HepG2 (cell line): ENCODE data around the gene DUS1L. TPM values are rescaled to one million over a fixed set of nuclear protein-coding genes. Genes with fewer than 3 reads are reported as not detected.
A peak's percentile ranks its signal among the peaks of the same experiment; 100 is the strongest.

Experiments
- BCL6 ChIP-seq: IDR thresholded peaks from 2 replicates; pipeline ENCODE4 v1.6.1; 2016; ENCODE audit warnings: missing genetic modification reagents, missing compliant biosample characterization
- CEBPB ChIP-seq: IDR thresholded peaks from 2 replicates; pipeline ENCODE4 v1.6.1; 2011; ENCODE audit warnings: low read depth, low read length, improper control_type of control experiment, borderline replicate concordance
- CHD2 ChIP-seq: IDR thresholded peaks from 2 replicates; pipeline ENCODE4 v1.6.1; 2011; ENCODE audit warnings: low read depth, low read length, improper control_type of control experiment
- DDIT3 ChIP-seq: sonication (generic); formaldehyde crosslinking; IDR thresholded peaks from 2 replicates; pipeline ENCODE4 v1.4.0; 2020; ENCODE audit warnings: mild to moderate bottlenecking, missing genetic modification reagents
- FOSL1 ChIP-seq: sonication (generic); formaldehyde crosslinking; IDR thresholded peaks from 2 replicates; pipeline ENCODE4 v1.9.0; 2021; ENCODE audit warnings: missing genetic modification reagents, borderline replicate concordance
- FOXJ3 ChIP-seq: sonication (generic); formaldehyde crosslinking; IDR thresholded peaks from 2 replicates; pipeline ENCODE4 v1.4.0; 2020; ENCODE audit warnings: missing genetic modification reagents, mild to moderate bottlenecking, borderline replicate concordance
- ISX ChIP-seq: sonication (generic); formaldehyde crosslinking; conservative IDR thresholded peaks from 2 replicates; pipeline ENCODE4 v1.5.0; 2020; ENCODE audit warnings: missing genetic modification reagents
- KDM2A ChIP-seq: sonication (generic); formaldehyde crosslinking; IDR thresholded peaks from 2 replicates; pipeline ENCODE4 v1.4.0; 2020; ENCODE audit warnings: low read depth, missing genetic modification reagents, borderline replicate concordance
- KDM6A ChIP-seq: IDR thresholded peaks from 2 replicates; pipeline ENCODE4 v1.6.1; 2016; ENCODE audit warnings: low read depth
- MZF1 ChIP-seq: sonication (generic); formaldehyde crosslinking; IDR thresholded peaks from 2 replicates; pipeline ENCODE4 v1.8.1; 2023; ENCODE audit warnings: mild to moderate bottlenecking, missing genetic modification reagents, borderline replicate concordance
- SIN3A ChIP-seq: IDR thresholded peaks from 2 replicates; pipeline ENCODE4 v1.6.1; 2011; ENCODE audit warnings: low read depth, mild to moderate bottlenecking, control low read depth, low read length, borderline replicate concordance
- TBX3 ChIP-seq: fragments of 450-650 bp; IDR thresholded peaks from 2 replicates; pipeline ENCODE4 v1.6.1; 2017; ENCODE audit warnings: antibody characterized with exemption, mild to moderate bottlenecking, inconsistent platforms, borderline replicate concordance
- ZC3H4 ChIP-seq: sonication (generic); formaldehyde crosslinking; IDR thresholded peaks from 2 replicates; pipeline ENCODE4 v1.4.0; 2020; ENCODE audit warnings: missing genetic modification reagents, borderline replicate concordance
- ZFP41 ChIP-seq: sonication (generic); formaldehyde crosslinking; IDR thresholded peaks from 2 replicates; pipeline ENCODE4 v1.4.0; 2020; ENCODE audit warnings: mild to moderate bottlenecking, missing genetic modification reagents, borderline replicate concordance
- ZFYVE20 ChIP-seq: sonication (generic); formaldehyde crosslinking; IDR thresholded peaks from 2 replicates; pipeline ENCODE4 v1.8.0; 2023; ENCODE audit warnings: low read depth, mild to moderate bottlenecking, moderate library complexity, missing genetic modification reagents, borderline replicate concordance
- ZNF18 ChIP-seq: sonication (generic); formaldehyde crosslinking; IDR thresholded peaks from 2 replicates; pipeline ENCODE4 v1.8.0; 2022; ENCODE audit warnings: mild to moderate bottlenecking, missing genetic modification reagents; ENCODE audit not compliant: insufficient replicate concordance
- ZNF335 ChIP-seq: sonication (generic); formaldehyde crosslinking; IDR thresholded peaks from 2 replicates; pipeline ENCODE4 v1.4.0; 2020; ENCODE audit warnings: missing genetic modification reagents
- ZNF567 ChIP-seq: sonication (generic); formaldehyde crosslinking; IDR thresholded peaks from 2 replicates; pipeline ENCODE4 v1.8.1; 2023; ENCODE audit warnings: mild to moderate bottlenecking, missing genetic modification reagents, borderline replicate concordance
- ZNF746 ChIP-seq: sonication (generic); formaldehyde crosslinking; IDR thresholded peaks from 2 replicates; pipeline ENCODE4 v1.8.0; 2022; ENCODE audit warnings: mild to moderate bottlenecking, missing genetic modification reagents
- ZNF766 ChIP-seq: sonication (generic); formaldehyde crosslinking; IDR thresholded peaks from 2 replicates; pipeline ENCODE4 v1.5.0; 2020; ENCODE audit warnings: missing genetic modification reagents, borderline replicate concordance
- polyA plus RNA-seq, 8 experiments: library from polyadenylated mRNA; depleted of rRNA in 3 of 8; stranded (reverse) in 7 of 8; unstranded in 1 of 8; fragments of >200 nt; fragmentation: Illumina TruSeq in 4 of 8; extraction: Trizol in 4 of 8; gene quantifications; 2 replicates each; pipeline versions ENCODE4 v1.2.1 to v1.2.3, GENCODE V29; 2011 to 2016; ENCODE audit warnings: low read depth in 4 of 8, missing spikeins in 1 of 8, mixed read lengths in 1 of 8; ENCODE audit not compliant: insufficient read depth in 1 of 8
- total RNA-seq, 5 experiments: library from RNA; depleted of rRNA; stranded (reverse); fragments of >200 nt; fragmentation: Illumina TruSeq; extraction: Trizol; gene quantifications; 2 replicates each; pipeline ENCODE4 v1.2.3, GENCODE V29; 2016; ENCODE audit warnings: low read depth in 1 of 5
- TF ChIP-seq, protein P1 (sequence below): sonication (generic); formaldehyde crosslinking; IDR thresholded peaks from 2 replicates; pipeline ENCODE4 v1.4.0; 2020; ENCODE audit warnings: mild to moderate bottlenecking, low read depth, missing genetic modification reagents
- TF ChIP-seq, protein P2 (sequence below): sonication (generic); formaldehyde crosslinking; IDR thresholded peaks from 2 replicates; pipeline ENCODE4 v1.4.0; 2020; ENCODE audit warnings: low read depth, mild to moderate bottlenecking, missing genetic modification reagents
- TF ChIP-seq, protein P3 (sequence below): sonication (generic); formaldehyde crosslinking; IDR thresholded peaks from 2 replicates; pipeline ENCODE4 v1.4.0; 2020; ENCODE audit warnings: missing genetic modification reagents
- TF ChIP-seq, protein P4 (sequence below): sonication (generic); formaldehyde crosslinking; conservative IDR thresholded peaks from 2 replicates; pipeline ENCODE4 v1.8.1; 2023; ENCODE audit warnings: missing genetic modification reagents

DUS1L gene
- total and polyA plus RNA-seq, 2 of the 13 experiments (the other 11 are each of a cell fraction or from before 2014, with no cell fraction given) = 81.0 to 109 TPM

GRCh38 chr17:82076018-82076784 lies 10.6 kb upstream of the DUS1L start (continued):
- TF ChIP-seq, protein P1, sequence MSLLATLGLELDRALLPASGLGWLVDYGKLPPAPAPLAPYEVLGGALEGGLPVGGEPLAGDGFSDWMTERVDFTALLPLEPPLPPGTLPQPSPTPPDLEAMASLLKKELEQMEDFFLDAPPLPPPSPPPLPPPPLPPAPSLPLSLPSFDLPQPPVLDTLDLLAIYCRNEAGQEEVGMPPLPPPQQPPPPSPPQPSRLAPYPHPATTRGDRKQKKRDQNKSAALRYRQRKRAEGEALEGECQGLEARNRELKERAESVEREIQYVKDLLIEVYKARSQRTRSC = no peak
- no peak for TF ChIP-seq TBX3
- TF ChIP-seq SIN3A = 0 out of 2 replicates have a peak, but pooled peaks have one; percentile 20
- TF ChIP-seq ZNF766 (CRISPR knock-in tag) = no peak
- TF ChIP-seq, protein P2, sequence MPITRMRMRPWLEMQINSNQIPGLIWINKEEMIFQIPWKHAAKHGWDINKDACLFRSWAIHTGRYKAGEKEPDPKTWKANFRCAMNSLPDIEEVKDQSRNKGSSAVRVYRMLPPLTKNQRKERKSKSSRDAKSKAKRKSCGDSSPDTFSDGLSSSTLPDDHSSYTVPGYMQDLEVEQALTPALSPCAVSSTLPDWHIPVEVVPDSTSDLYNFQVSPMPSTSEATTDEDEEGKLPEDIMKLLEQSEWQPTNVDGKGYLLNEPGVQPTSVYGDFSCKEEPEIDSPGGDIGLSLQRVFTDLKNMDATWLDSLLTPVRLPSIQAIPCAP (CRISPR knock-in tag) = no peak
- TF ChIP-seq, protein P3, sequence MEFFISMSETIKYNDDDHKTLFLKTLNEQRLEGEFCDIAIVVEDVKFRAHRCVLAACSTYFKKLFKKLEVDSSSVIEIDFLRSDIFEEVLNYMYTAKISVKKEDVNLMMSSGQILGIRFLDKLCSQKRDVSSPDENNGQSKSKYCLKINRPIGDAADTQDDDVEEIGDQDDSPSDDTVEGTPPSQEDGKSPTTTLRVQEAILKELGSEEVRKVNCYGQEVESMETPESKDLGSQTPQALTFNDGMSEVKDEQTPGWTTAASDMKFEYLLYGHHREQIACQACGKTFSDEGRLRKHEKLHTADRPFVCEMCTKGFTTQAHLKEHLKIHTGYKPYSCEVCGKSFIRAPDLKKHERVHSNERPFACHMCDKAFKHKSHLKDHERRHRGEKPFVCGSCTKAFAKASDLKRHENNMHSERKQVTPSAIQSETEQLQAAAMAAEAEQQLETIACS (CRISPR knock-in tag) = no peak
- TF ChIP-seq ISX (CRISPR knock-in tag) = no peak
- TF ChIP-seq ZNF567 (CRISPR knock-in tag) = no peak
- TF ChIP-seq ZNF746 = no peak
- no peak for TF ChIP-seq ZNF335
- TF ChIP-seq CEBPB = peak; percentile 25; the same call in 1 of the 2 replicates
- TF ChIP-seq FOXJ3 (CRISPR knock-in tag) = no peak
- no peak for TF ChIP-seq DDIT3 (CRISPR knock-in tag)
- TF ChIP-seq ZFYVE20 (CRISPR knock-in tag) = no peak
- no peak for TF ChIP-seq ZFP41 (CRISPR knock-in tag)
- peak; percentile 24; the same call in 1 of the 2 replicates for TF ChIP-seq FOSL1 (CRISPR knock-in tag)
- TF ChIP-seq BCL6 (CRISPR knock-in tag) = no peak
- TF ChIP-seq, protein P4, sequence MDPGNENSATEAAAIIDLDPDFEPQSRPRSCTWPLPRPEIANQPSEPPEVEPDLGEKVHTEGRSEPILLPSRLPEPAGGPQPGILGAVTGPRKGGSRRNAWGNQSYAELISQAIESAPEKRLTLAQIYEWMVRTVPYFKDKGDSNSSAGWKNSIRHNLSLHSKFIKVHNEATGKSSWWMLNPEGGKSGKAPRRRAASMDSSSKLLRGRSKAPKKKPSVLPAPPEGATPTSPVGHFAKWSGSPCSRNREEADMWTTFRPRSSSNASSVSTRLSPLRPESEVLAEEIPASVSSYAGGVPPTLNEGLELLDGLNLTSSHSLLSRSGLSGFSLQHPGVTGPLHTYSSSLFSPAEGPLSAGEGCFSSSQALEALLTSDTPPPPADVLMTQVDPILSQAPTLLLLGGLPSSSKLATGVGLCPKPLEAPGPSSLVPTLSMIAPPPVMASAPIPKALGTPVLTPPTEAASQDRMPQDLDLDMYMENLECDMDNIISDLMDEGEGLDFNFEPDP (CRISPR knock-in tag) = no peak
- TF ChIP-seq CHD2 = no peak
- no peak for TF ChIP-seq MZF1
- TF ChIP-seq KDM2A (CRISPR knock-in tag) = no peak; the same call in 1 of the 2 replicates
- no peak for TF ChIP-seq ZNF18 (CRISPR knock-in tag)
- TF ChIP-seq KDM6A (CRISPR knock-in tag) = no peak
- TF ChIP-seq ZC3H4 (CRISPR knock-in tag) = no peak
